B cell (primary cell): Measurements from ENCODE around the gene ATRNL1. TPM values are rescaled to one million over a fixed set of nuclear protein-coding genes. Genes with fewer than 3 reads are reported as not detected.

Source experiments
- ATAC-seq: fragments of 200-7000 bp; cut with Tn5 transposase; one replicate; pipeline ENCODE4 v1.10.0; 2021; ENCODE audit warnings: low read depth, mild to moderate bottlenecking, moderate number of reproducible peaks, moderate library complexity
- CTCF ChIA-PET: fragments of 350-600 bp; sonication (Branson Sonifier 250); formaldehyde crosslinking; loops from one replicate; lab custom pipeline; 2021; ENCODE audit warnings: antibody characterized with exemption, inconsistent platforms; lab: Charles Lee
- POLR2A ChIA-PET: fragments of 350-600 bp; sonication (Branson Sonifier 250); formaldehyde crosslinking; loops from one replicate; lab custom pipeline; 2021; ENCODE audit warnings: antibody characterized with exemption; lab: Charles Lee
- DNase-seq: peaks from one replicate; pipeline ENCODE4 v3.0.0; 2013
- H2AFZ ChIP-seq: 2 replicates; pipeline ENCODE4 v1.6.1; 2012; ENCODE audit warnings: mild to moderate bottlenecking, low read depth, low read length; ENCODE audit not compliant: insufficient read depth, poor library complexity, severe bottlenecking
- H3K27ac ChIP-seq, 2 donors: 1 replicate in 1 of 2; 2 replicates in 1 of 2; pipeline ENCODE4 v1.5.1; 2012 to 2013; ENCODE audit warnings: low read length in 2 of 2, mild to moderate bottlenecking in 2 of 2, moderate library complexity in 1 of 2
- H3K27me3 ChIP-seq, 4 experiments: fragments of 200-600 bp in 1 of 4; sonication (generic) in 1 of 4; replicated peaks in 1 of 4; 1 replicate in 2 of 4; 2 replicates in 2 of 4; pipeline versions ENCODE4 v1.6.1 to v1.7.0; 2013 to 2016; ENCODE audit warnings: low read length in 3 of 4, mild to moderate bottlenecking in 2 of 4, mixed read lengths in 1 of 4, moderate library complexity in 1 of 4; ENCODE audit not compliant: insufficient read depth in 4 of 4, control insufficient read depth in 3 of 4; ENCODE audit errors: control extremely low read depth in 1 of 4
- H3K36me3 ChIP-seq, 2 experiments: replicated peaks in 1 of 2; 1 replicate in 1 of 2; 2 replicates in 1 of 2; pipeline versions ENCODE4 v1.6.1 to v1.7.1; 2013; ENCODE audit warnings: low read length in 1 of 2; ENCODE audit not compliant: insufficient read depth in 2 of 2, control insufficient read depth in 1 of 2; ENCODE audit errors: control extremely low read depth in 1 of 2, extremely low read depth in 1 of 2
- H3K4me1 ChIP-seq, 2 donors: fragments of 200-600 bp in 1 of 2; sonication (generic) in 1 of 2; 1 replicate in 1 of 2; 2 replicates in 1 of 2; pipeline versions ENCODE4 v1.5.1 to v1.6.1; 2013 to 2017; ENCODE audit warnings: low read length in 2 of 2; ENCODE audit not compliant: control insufficient read depth in 2 of 2, insufficient read depth in 2 of 2
- H3K4me2 ChIP-seq: replicated peaks from 2 replicates; pipeline ENCODE3; 2012; ENCODE audit warnings: mild to moderate bottlenecking, low read depth, low read length; ENCODE audit not compliant: poor library complexity, severe bottlenecking
- H3K4me3 ChIP-seq, 5 experiments: fragments of 200-600 bp in 1 of 5; sonication (generic) in 1 of 5; 1 replicate in 3 of 5; 2 replicates in 2 of 5; pipeline versions ENCODE4 v1.5.1 to v1.7.0; 2011 to 2016; ENCODE audit warnings: low read length in 4 of 5, mild to moderate bottlenecking in 4 of 5, low read depth in 2 of 5, control low read depth in 1 of 5, moderate library complexity in 1 of 5; ENCODE audit not compliant: insufficient read depth in 1 of 5; ENCODE audit errors: control extremely low read depth in 1 of 5, extremely low read depth in 1 of 5
- H3K79me2 ChIP-seq: fragments of 200-600 bp; sonication (generic); one replicate; pipeline ENCODE4 v1.6.0; 2016; ENCODE audit warnings: low read length; ENCODE audit not compliant: control insufficient read depth, insufficient read depth
- H3K9ac ChIP-seq: fragments of 200-600 bp; sonication (generic); 2 replicates; pipeline ENCODE4 v1.6.1; 2017; ENCODE audit warnings: mild to moderate bottlenecking, low read length, moderate library complexity
- H3K9me3 ChIP-seq, 3 donors: one replicate each; pipeline versions ENCODE4 v1.6.1 to v1.7.1; 2013; ENCODE audit warnings: low read length in 2 of 3; ENCODE audit not compliant: control insufficient read depth in 2 of 3, insufficient read depth in 1 of 3; ENCODE audit errors: control extremely low read depth in 1 of 3
- H4K20me1 ChIP-seq: 2 replicates; pipeline ENCODE4 v1.6.0; 2012; ENCODE audit warnings: mild to moderate bottlenecking, low read length; ENCODE audit not compliant: insufficient read depth, control insufficient read depth, poor library complexity, severe bottlenecking
- H3K27ac Mint-ChIP-seq: one replicate; pipeline ENCODE4 v1.8.0; 2021; ENCODE audit warnings: mixed read lengths
- H3K27me3 Mint-ChIP-seq: one replicate; pipeline ENCODE4 v1.8.0; 2021; ENCODE audit warnings: mixed read lengths
- H3K4me1 Mint-ChIP-seq: one replicate; pipeline ENCODE4 v1.8.0; 2021; ENCODE audit warnings: mixed read lengths
- H3K4me3 Mint-ChIP-seq: one replicate; pipeline ENCODE4 v1.8.0; 2021; ENCODE audit warnings: mixed read lengths
- H3K9me3 Mint-ChIP-seq: one replicate; pipeline ENCODE4 v1.8.0; 2022; ENCODE audit warnings: mixed read lengths; ENCODE audit not compliant: insufficient read depth
- EZH2 ChIP-seq: IDR thresholded peaks from 2 replicates; pipeline ENCODE4 v1.6.1; 2012; ENCODE audit warnings: borderline replicate concordance, low read depth, mild to moderate bottlenecking, moderate library complexity, low read length; ENCODE audit not compliant: insufficient read depth, poor library complexity, severe bottlenecking
- WGBS: methylation state at CpG from one replicate; pipeline ENCODE4 v1.1.5; 2013; ENCODE audit warnings: missing lambda C conversion rate; ENCODE audit not compliant: insufficient coverage; 5-methylcytosine and 5-hydroxymethylcytosine counted together
- intact Hi-C: fragments of 100-400 bp; cut with micrococcal nuclease; formaldehyde crosslinking; loops from one replicate; pipeline ENCODE4 v1.10.0; 2022
- polyA plus RNA-seq: library from polyadenylated mRNA; depleted of rRNA; stranded (reverse); fragments of >200 nt; gene quantifications from 2 replicates; pipeline ENCODE4 v1.2.3, GENCODE V29; 2012
- total RNA-seq, 2 donors: library from RNA; stranded (reverse); fragments of 120-200 nt in 1 of 2; gene quantifications; 1 replicate in 1 of 2; 2 replicates in 1 of 2; pipeline versions ENCODE4 v1.2.3 to v1.2.4, GENCODE V29; 2013 to 2022
- TF ChIP-seq, protein P1 (sequence below): fragments of 200-600 bp; IDR thresholded peaks from one replicate; pipeline ENCODE4 v1.8.0; 2022; ENCODE audit warnings: antibody characterized with exemption, mild to moderate bottlenecking

Gene ATRNL1
- total and polyA plus RNA-seq, 2 donors (not counting 1 experiment from before 2014, with no cell fraction given): 0.24 to 2.2 TPM

DNA sequence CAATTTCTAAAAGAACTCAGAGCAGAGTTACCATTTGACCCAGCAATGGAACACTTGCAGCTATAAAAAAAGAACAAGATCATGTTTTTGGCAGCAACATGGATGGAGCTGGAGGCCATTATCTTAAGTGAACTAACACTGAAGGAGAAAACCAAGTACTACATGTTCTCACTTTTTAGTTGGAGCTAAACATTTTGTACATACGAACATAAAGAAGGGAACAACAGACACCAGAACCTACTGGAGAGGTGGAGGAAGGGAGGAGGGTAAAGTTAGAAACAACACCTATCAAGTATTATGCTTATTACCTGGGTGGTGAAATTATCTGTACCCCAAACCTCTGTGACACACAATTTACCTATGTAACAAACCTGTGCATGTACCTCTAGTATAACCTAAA lies 329.5 kb downstream of the ATRNL1 start:
- Mint-ChIP-seq H3K27me3 (no peaks in the 10 kb centered on the region), H3K27ac (no peak overlapping the region), H3K4me3 (no peak overlapping the region), H3K4me1 (no peaks in the 10 kb centered on the region), H3K9me3 (no peaks in the 10 kb centered on the region)
- Histone ChIP-seq H3K9me3 (peaks cover 0 to 4% (median 0%) of the 10 kb centered on the region in 3 donors), H3K4me3 (no peak overlapping the region), H3K4me2 (no peak overlapping the region), H4K20me1 (no peaks in the 10 kb centered on the region), H3K4me1 (no peaks in the 10 kb centered on the region), H3K27me3 (no peaks in the 10 kb centered on the region), H3K9ac (no peak overlapping the region), H3K36me3 (no peaks in the 10 kb centered on the region), H3K27ac (no peak overlapping the region), H2AFZ (no peak overlapping the region), H3K79me2 (no peaks in the 10 kb centered on the region)
- ATAC-seq (no peak), DNase-seq (no peak)
- no CpG with 5 or more reads among the region's 1 CpG for WGBS
- ChIA-PET POLR2A (no interaction called here), CTCF (no interaction called here)
- intact Hi-C loops: no loop called here
- TF ChIP-seq EZH2: no peak
- TF ChIP-seq, protein P1, sequence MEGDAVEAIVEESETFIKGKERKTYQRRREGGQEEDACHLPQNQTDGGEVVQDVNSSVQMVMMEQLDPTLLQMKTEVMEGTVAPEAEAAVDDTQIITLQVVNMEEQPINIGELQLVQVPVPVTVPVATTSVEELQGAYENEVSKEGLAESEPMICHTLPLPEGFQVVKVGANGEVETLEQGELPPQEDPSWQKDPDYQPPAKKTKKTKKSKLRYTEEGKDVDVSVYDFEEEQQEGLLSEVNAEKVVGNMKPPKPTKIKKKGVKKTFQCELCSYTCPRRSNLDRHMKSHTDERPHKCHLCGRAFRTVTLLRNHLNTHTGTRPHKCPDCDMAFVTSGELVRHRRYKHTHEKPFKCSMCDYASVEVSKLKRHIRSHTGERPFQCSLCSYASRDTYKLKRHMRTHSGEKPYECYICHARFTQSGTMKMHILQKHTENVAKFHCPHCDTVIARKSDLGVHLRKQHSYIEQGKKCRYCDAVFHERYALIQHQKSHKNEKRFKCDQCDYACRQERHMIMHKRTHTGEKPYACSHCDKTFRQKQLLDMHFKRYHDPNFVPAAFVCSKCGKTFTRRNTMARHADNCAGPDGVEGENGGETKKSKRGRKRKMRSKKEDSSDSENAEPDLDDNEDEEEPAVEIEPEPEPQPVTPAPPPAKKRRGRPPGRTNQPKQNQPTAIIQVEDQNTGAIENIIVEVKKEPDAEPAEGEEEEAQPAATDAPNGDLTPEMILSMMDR: no peak

DNA sequence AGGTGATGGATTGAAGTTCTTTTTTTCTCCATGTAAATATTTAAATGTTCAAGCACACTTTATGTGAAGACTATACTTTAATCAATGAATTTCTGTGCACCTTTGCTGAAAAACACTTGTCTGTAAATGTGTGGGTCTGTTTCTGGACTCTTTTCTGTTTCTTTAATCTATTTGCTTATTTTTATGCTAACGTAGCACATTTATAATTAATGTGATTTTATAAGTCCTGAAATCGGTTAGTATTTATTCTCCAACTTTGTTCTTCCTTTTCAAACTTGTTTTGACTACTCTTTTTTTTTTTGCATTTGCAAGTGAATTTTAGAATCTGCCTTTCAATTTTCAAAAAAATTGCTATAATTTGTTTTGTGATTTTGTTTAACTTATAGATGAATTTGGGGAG lies 334.4 kb downstream of the ATRNL1 start:
- Histone ChIP-seq H4K20me1 (no peaks in the 10 kb centered on the region), H3K36me3 (no peaks in the 10 kb centered on the region), H3K4me1 (no peaks in the 10 kb centered on the region), H3K27ac (no peak overlapping the region), H2AFZ (no peak overlapping the region), H3K9ac (no peak overlapping the region), H3K9me3 (peaks cover 0 to 3% (median 0%) of the 10 kb centered on the region in 3 donors), H3K79me2 (no peaks in the 10 kb centered on the region), H3K4me2 (no peak overlapping the region), H3K4me3 (no peak overlapping the region), H3K27me3 (no peaks in the 10 kb centered on the region)
- no peak overlapping the region for H3K4me3 Mint-ChIP-seq
- no peak overlapping the region for H3K27ac Mint-ChIP-seq
- DNase-seq (no peak), ATAC-seq (no peak)
- CTCF ChIA-PET: no interaction called here
- H3K27me3 Mint-ChIP-seq: no peaks in the 10 kb centered on the region
- TF ChIP-seq, protein P1: no peak
- TF ChIP-seq EZH2: no peak
- intact Hi-C loops: no loop called here
- no peaks in the 10 kb centered on the region for H3K4me1 Mint-ChIP-seq
- POLR2A ChIA-PET: no interaction called here
- no CpG with 5 or more reads among the region's 2 CpGs for WGBS
- no peaks in the 10 kb centered on the region for H3K9me3 Mint-ChIP-seq
